Body of pancreas (tissue), 4 donors: ENCODE measurements around the gene TCF7.

Source experiments
- CTCF ChIP-seq, 7 experiments: fragments of 450-650 bp in 4 of 7; fragments of 200-600 bp in 3 of 7; sonication (generic) in 3 of 7; IDR thresholded peaks; one replicate each; pipeline ENCODE4 v1.5.1; 2016 to 2019; ENCODE audit warnings: antibody characterized with exemption in 7 of 7
- POLR2A ChIP-seq, 3 donors: fragments of 450-650 bp; IDR thresholded peaks; one replicate each; pipeline ENCODE4 v1.6.1; 2016; ENCODE audit warnings: antibody characterized with exemption in 3 of 3, mild to moderate bottlenecking in 2 of 3

- TF ChIP-seq CTCF (IDR thresholded peaks at IDR 0.05), result no peak
- no peak for TF ChIP-seq POLR2A (IDR thresholded peaks at IDR 0.05)
Measured at GRCh38 chr5:134124289-134125038, 10.0 kb downstream of the TCF7 start.
